Measurements from ENCODE around the gene EIF4E. TPM values are rescaled to one million over a fixed set of nuclear protein-coding genes. Genes with fewer than 3 reads are reported as not detected.

EIF4E gene
- total RNA-seq, 2 donors from 2014 or later: 99.4 to 123 TPM

DNA sequence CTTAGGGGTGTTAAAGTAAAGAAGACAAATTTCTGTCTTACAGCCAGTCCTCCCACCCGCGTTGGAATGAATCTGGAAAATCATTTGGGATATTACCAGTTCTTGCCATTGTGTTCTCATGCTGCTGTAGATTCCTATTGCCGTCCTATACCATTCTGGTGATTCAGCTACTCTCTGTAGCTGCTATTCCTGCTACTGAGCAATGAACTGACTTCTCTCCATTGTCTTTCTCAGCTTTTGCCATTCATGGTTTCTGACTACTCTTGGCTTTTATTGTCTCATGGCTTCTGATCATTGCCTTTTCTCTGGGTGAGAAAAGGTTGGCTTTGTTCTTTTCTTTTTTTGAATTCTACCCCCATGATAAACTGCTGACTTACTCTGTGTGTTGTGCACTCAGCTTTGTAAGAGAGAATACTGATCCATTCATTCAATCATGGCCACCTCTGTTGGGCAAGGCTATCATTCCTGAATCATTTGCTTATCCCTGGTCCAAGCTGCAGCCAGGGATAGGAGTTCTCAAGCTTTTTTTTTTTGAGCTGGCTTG is 38.9 kb upstream of the EIF4E start:
- no peaks in the 10 kb centered on the region for H3K4me1 ChIP-seq
- no peak overlapping the region for H3K9ac ChIP-seq (ENCODE audit: low read depth in 2 of 2, low read length in 2 of 2)
- no peak overlapping the region for H3K27ac ChIP-seq
- H3K9me3 ChIP-seq: no peaks in the 10 kb centered on the region
- intact Hi-C loops (cut with DNase I): no loop called here
- H3K27me3 ChIP-seq: no peaks in the 10 kb centered on the region
- no peak for DNase-seq
- no peak overlapping the region for H3K4me3 ChIP-seq
- H3K36me3 ChIP-seq: no peaks in the 10 kb centered on the region
- TF ChIP-seq, protein P1, sequence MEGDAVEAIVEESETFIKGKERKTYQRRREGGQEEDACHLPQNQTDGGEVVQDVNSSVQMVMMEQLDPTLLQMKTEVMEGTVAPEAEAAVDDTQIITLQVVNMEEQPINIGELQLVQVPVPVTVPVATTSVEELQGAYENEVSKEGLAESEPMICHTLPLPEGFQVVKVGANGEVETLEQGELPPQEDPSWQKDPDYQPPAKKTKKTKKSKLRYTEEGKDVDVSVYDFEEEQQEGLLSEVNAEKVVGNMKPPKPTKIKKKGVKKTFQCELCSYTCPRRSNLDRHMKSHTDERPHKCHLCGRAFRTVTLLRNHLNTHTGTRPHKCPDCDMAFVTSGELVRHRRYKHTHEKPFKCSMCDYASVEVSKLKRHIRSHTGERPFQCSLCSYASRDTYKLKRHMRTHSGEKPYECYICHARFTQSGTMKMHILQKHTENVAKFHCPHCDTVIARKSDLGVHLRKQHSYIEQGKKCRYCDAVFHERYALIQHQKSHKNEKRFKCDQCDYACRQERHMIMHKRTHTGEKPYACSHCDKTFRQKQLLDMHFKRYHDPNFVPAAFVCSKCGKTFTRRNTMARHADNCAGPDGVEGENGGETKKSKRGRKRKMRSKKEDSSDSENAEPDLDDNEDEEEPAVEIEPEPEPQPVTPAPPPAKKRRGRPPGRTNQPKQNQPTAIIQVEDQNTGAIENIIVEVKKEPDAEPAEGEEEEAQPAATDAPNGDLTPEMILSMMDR (IDR thresholded peaks at IDR 0.05): no peak

DNA sequence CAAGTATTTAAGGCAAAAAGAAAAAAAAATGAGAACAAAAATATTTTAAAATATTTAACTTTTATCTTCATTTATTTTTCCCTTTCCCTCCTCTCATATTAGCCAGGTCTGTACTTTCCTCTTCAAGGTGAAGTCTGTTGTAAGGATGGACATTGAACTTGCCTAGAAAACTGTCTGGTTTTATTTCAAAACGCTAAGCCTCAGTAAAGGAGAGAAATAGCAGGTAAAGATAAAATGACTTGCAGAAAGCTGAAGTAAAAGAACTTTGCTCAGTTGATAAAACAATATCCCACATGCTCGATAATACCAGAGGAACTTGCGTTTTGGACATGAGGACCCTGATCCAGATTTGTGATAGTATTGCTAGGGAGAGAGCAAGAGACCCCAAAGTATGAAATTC is 38.0 kb upstream of the EIF4E start:
- Histone ChIP-seq H3K4me1 (no peaks in the 10 kb centered on the region), H3K9ac (ENCODE audit: low read depth in 2 of 2, low read length in 2 of 2) (no peak overlapping the region), H3K9me3 (no peaks in the 10 kb centered on the region), H3K4me3 (no peak overlapping the region), H3K27ac (no peak overlapping the region), H3K27me3 (no peaks in the 10 kb centered on the region), H3K36me3 (no peaks in the 10 kb centered on the region)
- TF ChIP-seq, protein P1 (IDR thresholded peaks at IDR 0.05): no peak
- DNase-seq: no peak
- intact Hi-C loops (cut with DNase I): no loop called here

DNA sequence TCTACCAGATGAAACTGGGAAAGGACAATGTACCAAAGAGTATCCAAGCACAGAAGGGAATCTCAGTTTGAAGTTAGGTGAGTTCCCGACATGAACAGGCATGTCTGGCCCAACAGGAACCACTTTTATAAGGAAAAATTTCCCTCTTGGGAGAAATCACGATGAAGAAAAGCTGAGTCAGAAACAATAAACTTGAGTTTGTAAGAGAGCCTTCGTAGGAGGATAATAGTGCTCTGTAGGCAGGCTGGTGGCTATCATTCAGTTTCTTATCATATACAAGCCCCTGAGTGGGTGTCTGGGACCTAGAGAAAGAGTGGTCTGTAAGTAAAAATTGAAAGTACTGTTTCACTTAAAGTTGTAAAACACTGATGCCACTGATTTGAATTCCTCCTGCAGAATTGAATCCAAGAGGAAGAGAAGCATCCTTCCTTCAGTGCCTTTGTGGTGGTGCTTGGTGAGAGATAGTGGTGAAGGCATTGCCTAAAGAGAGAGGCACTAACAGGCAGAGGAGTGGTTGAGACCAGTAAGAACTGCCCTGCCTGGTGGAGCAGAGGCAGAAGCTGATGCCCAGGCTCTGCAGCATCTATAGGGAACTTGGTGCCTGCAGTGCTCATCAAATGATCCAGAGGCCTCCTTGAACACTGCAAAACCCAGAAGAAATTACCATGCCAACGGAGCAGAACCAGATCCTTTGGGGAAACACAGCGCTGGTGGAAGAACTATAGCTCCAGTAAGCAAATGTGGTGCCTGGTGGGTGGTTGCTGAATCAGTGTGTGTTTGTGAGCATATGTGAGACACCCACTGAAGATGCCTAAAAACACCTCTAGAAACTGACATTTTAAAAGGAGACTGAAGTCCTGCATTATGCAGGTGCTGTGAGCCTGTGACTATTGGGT is 34.9 kb upstream of the EIF4E start:
- intact Hi-C loops (cut with DNase I): no loop called here
- Histone ChIP-seq H3K27me3 (no peaks in the 10 kb centered on the region), H3K4me1 (no peaks in the 10 kb centered on the region), H3K9me3 (no peaks in the 10 kb centered on the region), H3K9ac (ENCODE audit: low read depth in 2 of 2, low read length in 2 of 2) (no peak overlapping the region), H3K27ac (no peak overlapping the region), H3K4me3 (no peak overlapping the region), H3K36me3 (no peaks in the 10 kb centered on the region)
- DNase-seq: no peak
- TF ChIP-seq, protein P1 (IDR thresholded peaks at IDR 0.05): no peak

DNA sequence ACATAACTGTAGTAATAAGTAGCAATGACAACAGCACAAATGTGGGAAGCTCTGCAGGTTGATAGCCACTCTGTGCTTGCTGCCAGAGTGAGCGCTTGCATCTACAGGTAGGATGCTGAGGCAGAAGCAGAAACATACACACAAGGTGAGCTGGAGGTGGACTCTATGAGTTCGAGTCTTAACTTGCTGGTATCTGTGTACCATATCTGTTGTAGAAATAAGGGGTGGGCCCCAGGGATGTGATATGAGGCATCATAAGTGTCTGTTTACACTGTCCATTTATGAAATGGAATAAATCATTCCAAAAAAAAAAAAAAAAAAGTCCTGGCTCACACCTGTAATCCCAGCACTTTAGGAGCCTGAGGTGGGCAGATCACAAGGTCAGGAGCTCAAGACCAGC is 32.8 kb upstream of the EIF4E start:
- Histone ChIP-seq H3K4me1 (no peaks in the 10 kb centered on the region), H3K27me3 (no peaks in the 10 kb centered on the region), H3K9me3 (no peaks in the 10 kb centered on the region), H3K27ac (no peak overlapping the region), H3K4me3 (no peak overlapping the region), H3K9ac (ENCODE audit: low read depth in 2 of 2, low read length in 2 of 2) (no peak overlapping the region), H3K36me3 (no peaks in the 10 kb centered on the region)
- TF ChIP-seq, protein P1 (IDR thresholded peaks at IDR 0.05): no peak
- DNase-seq: no peak
- intact Hi-C loops (cut with DNase I): no loop called here

DNA sequence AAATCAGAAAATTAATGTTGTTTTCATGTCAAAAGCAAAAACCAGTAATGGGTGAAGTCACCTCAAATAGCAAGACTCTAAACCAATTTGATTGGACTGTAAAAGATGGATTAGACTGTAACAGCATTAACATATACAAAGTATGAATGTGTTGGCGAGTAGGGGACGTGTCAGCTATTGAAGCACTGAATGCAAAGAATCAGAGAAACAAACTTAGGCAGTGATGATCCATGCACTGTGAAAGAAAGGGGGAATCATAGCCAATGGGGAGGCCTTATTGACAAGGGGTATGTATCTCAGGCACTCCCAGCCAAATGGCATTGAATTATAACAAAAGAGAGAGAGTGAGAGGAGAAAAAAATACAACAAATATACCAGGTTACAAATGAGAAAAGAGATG is 30.5 kb upstream of the EIF4E start:
- Histone ChIP-seq H3K9ac (ENCODE audit: low read depth in 2 of 2, low read length in 2 of 2) (no peak overlapping the region), H3K27ac (no peak overlapping the region), H3K4me1 (no peaks in the 10 kb centered on the region), H3K9me3 (no peaks in the 10 kb centered on the region), H3K4me3 (no peak overlapping the region), H3K36me3 (no peaks in the 10 kb centered on the region), H3K27me3 (no peaks in the 10 kb centered on the region)
- no peak for DNase-seq
- TF ChIP-seq, protein P1 (IDR thresholded peaks at IDR 0.05): no peak
- intact Hi-C loops (cut with DNase I): no loop called here
